ENCODE measurements around the gene RPL31. TPM values are rescaled to one million over a fixed set of nuclear protein-coding genes. Genes with fewer than 3 reads are reported as not detected.

RPL31 gene
- total RNA-seq, 1 experiment from 2014 or later = 1,893 TPM

- no peaks in the 10 kb centered on the region for H4K20me1 ChIP-seq (ENCODE audit: control insufficient read depth, insufficient read depth, insufficient read length)
- no peak for TF ChIP-seq CTCF (conservative IDR thresholded peaks at IDR 0.05)
- no CpG with 5 or more reads among the region's 7 CpGs for WGBS (ENCODE audit: extremely low coverage, insufficient read length, low lambda C conversion rate)
- H4K8ac ChIP-seq (replicated peaks; ENCODE audit: insufficient read length, low read depth, low read length) = no peak overlapping the region
- H3K23ac ChIP-seq (ENCODE audit: insufficient read length, low read depth, low read length) = no peak overlapping the region
- no peak overlapping the region for H4K91ac ChIP-seq (ENCODE audit: insufficient read length, low read depth, low read length)
- no peak overlapping the region for H3K9ac ChIP-seq (ENCODE audit: extremely low read depth, insufficient read length, low read length)
- no peak overlapping the region for H2BK120ac ChIP-seq (ENCODE audit: low read depth, low read length, poor library complexity, severe bottlenecking)
- H3K79me2 ChIP-seq (ENCODE audit: insufficient read depth, low read length) = no peaks in the 10 kb centered on the region
- no peak overlapping the region for H2BK5ac ChIP-seq (ENCODE audit: insufficient read length, low read length)
- H2BK12ac ChIP-seq (ENCODE audit: insufficient read length, low read depth, low read length) = no peak overlapping the region
- Mint-ChIP-seq H3K4me3 (no peak overlapping the region), H3K9me3 (no peaks in the 10 kb centered on the region), H3K36me3 (ENCODE audit: insufficient read depth in 1 of 3, low read depth in 3 of 3) (no peaks in the 10 kb centered on the region), H3K27me3 (ENCODE audit: low read depth) (no peaks in the 10 kb centered on the region), H3K27ac (no peak overlapping the region), H3K4me1 (no peaks in the 10 kb centered on the region)
- H3K27me3 ChIP-seq (ENCODE audit: insufficient read depth, low read length) = no peaks in the 10 kb centered on the region
- no peak for DNase-seq
- H3K4me2 ChIP-seq (ENCODE audit: insufficient read depth, insufficient read length, low read length) = no peak overlapping the region
- H3K9me3 ChIP-seq (ENCODE audit: control insufficient read depth, low read depth, low read length) = no peaks in the 10 kb centered on the region
- no peaks in the 10 kb centered on the region for H3K4me1 ChIP-seq (ENCODE audit: insufficient read depth, low read length)
- no peak overlapping the region for H2BK20ac ChIP-seq (ENCODE audit: low read depth, low read length, poor library complexity, severe bottlenecking)
- no peak overlapping the region for H2AFZ ChIP-seq (ENCODE audit: low read length)
- H3K18ac ChIP-seq (ENCODE audit: insufficient read length, low read depth, low read length) = no peak overlapping the region
- no peaks in the 10 kb centered on the region for H3K23me2 ChIP-seq (ENCODE audit: insufficient read length, low read depth, low read length, poor library complexity, severe bottlenecking)
- H3K79me1 ChIP-seq (ENCODE audit: insufficient read depth, low read depth, low read length, poor library complexity, severe bottlenecking) = no peaks in the 10 kb centered on the region
- H3K14ac ChIP-seq (ENCODE audit: insufficient read depth, low read length) = no peak overlapping the region
- no peak overlapping the region for H3K56ac ChIP-seq (ENCODE audit: insufficient read length, low read depth, low read length)
- no peak overlapping the region for H4K5ac ChIP-seq (ENCODE audit: insufficient read length, low read depth, low read length)
- no peak overlapping the region for H3K4ac ChIP-seq (ENCODE audit: low read depth, low read length)
- H3K27ac ChIP-seq (ENCODE audit: insufficient read length, low read depth, low read length) = no peak overlapping the region
- no peak overlapping the region for H3T11ph ChIP-seq (ENCODE audit: low read length)
- no peak overlapping the region for H2AK5ac ChIP-seq (ENCODE audit: insufficient read length, low read length)
- no peak overlapping the region for H2BK15ac ChIP-seq (ENCODE audit: low read depth, low read length)
Measured at GRCh38 chr2:100975521-100975785, 26.6 kb upstream of the RPL31 start.
